Measurements from ENCODE around the gene ADGRG7.

DNA sequence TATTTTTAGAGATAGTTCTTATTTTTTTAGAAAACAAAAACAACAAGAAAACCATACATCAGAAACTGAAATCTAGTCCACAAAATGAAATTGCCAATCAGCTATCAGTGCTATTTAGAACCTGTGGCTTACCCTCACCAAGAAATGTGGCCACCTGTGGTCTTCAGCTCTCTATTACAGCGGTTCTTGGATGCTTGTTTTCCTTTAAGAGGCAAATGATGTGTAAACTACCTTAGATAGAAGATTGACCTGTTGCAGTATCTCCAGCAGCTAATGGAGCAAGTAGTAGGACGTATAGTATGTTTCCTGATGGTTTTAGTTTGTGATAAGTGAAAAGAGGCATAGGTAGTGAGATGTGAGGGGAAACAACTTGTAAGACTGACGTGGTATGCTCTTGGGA lies 121.1 kb downstream of the ADGRG7 start:
- TF ChIP-seq EZH2 (IDR thresholded peaks at IDR 0.05; ENCODE audit: low read length, unreplicated experiment) = no peak
- TF ChIP-seq CTCF (conservative IDR thresholded peaks at IDR 0.05; ENCODE audit: low read depth, low read length) = no peak
- no peak for TF ChIP-seq EZH2phosphoT487 (IDR thresholded peaks at IDR 0.05; ENCODE audit: borderline replicate concordance, low read length)

All from PC-3 (cell line).